GM21723 (cell line): ENCODE measurements around the gene CCL4.
A peak's percentile ranks its signal among the peaks of the same experiment; 100 is the strongest.
"Not testable (repeated sequence)": the region's sequence is repeated elsewhere in the genome, so short reads cannot be mapped to it uniquely, and the experiment has no call there.

Source experiments
- ATAC-seq: cut with Tn5 transposase; IDR thresholded peaks from one replicate; pipeline ENCODE4 v1.9.1; 2021; ENCODE audit warnings: mild to moderate bottlenecking, moderate library complexity; ENCODE audit not compliant: unreplicated experiment

CCL4 gene

DNA sequence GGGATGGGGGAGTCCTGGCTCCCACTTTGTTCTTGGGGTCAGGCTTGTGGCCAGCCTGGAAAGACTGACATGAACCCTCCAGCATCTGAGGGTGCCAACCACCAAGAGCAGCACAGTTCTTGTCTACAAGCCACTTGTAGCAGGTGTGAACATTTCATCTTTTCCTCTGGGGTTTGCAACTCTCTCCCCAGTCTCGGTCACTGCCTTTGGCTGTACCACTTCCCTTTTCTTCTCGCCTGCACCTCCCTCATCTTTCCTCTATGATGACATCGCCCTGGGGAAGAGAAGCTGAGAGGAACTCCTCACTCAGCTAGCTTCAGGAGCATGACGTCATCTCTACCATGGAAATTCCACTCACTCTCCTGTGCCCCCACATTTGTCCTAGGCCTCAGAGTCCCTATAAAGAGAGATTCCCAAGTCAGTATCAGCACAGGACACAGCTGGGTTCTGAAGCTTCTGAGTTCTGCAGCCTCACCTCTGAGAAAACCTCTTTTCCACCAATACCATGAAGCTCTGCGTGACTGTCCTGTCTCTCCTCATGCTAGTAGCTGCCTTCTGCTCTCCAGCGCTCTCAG, at the start of gene CCL4:
Gene CCL4 (plus strand): TSS at position 427 of the 575 bp plus-strand sequence. CDS start 79 bp downstream, at position 506.
- ATAC-seq, result peak; percentile 82

DNA sequence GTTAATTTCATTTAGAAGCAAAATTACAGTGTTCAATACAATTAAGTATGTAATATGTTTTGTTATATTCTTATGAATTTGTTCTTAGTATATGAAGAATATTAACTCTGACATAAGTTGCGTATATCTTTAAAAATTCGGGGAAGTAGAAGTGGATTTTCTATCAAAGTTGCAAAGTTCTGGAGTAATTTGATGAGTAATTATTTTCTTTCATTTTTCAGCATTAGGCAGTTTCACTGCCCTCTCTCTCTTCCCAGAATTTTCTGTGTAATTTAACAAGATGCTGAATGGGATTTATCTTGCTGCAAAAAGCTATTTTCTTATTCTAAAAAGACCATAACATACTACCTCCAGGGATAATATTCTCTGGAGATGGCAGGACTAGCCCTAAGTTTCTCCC, 48.5 kb upstream of the CCL4 start:
- no peak for ATAC-seq

DNA sequence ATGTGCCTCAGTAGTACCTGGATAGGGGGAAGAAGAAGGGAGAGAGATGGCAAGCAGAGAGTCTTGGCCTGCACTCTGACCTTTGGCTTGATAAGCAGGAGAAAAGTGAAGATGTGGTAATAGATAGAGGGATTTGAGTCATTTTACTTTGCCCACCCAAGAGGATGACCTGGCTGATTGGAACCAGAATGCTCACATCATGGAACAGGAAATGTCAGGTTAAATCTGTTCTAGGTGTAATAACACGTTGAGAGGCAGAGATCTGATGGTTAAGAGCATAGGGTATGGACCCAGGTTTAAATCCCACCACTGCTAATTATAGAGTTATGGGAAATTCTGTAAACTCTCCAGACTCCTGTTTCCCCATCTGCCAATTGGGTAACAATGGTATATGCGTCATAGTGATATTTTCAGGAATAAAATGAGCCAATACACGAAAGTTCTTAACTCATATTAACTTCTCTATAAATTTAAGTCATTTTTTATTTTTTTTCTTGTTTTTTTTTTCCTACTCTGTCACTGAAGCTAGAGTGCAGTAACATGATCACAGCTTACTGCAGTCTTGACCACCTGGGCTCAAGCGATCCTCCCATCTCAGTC, 47.6 kb upstream of the CCL4 start:
- no peak for ATAC-seq

DNA sequence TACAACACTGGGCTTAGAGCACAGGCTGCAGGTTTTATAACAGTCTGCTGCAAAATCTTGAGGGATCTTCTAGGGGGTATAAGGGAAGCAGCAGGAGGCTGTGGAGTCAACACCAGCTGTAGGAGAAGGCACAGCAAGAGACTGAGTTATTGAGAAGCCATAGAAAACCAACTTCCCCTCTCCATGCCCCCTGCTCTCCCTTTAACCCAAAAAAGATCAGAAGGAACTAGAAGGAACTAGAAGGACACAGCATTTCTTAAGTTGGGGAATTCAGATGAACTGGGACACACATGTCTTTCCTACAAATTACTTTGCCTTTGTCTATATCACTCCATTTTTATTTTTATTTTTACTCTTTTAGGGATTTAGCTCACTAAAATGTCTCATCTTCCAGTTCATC, 45.7 kb upstream of the CCL4 start:
- ATAC-seq, result no peak

DNA sequence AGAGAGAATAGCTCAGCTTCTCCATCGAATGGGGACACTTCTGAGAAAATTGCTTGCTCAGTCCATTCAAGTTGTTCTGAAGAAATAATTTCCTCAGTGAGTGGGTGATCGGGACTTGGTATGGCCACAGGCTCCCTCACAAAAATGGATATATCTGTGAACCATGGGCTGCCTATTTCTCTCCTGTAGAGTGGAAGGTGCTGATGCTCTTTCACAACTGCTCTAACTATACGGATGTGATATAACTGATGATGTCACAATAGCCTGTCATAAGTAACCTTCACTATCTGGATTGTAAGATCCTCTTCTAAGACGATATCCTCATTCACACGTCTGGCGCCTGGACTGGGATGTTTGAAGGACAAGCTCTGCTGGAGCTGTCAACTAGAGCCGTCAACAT, 44.2 kb upstream of the CCL4 start:
- no peak for ATAC-seq

DNA sequence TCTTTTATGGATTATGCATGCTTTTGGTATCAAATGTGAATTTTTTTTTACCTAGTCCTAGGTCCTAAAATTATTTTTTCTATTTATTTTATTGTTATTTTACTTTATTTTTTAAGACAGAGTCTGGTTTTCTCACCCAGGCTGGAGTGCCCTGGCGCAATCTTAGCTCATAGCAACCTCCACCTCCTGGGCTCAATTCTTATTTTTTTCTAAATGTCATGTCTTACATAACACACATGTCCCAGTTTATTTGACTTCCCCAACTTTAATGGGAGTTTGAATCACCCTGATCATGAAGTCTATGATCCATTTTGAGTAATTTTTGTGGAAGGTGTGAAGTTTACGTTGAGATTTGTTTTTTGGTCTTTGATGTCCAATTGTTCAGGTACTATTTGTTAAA, 42.8 kb upstream of the CCL4 start:
- ATAC-seq, result no peak

DNA sequence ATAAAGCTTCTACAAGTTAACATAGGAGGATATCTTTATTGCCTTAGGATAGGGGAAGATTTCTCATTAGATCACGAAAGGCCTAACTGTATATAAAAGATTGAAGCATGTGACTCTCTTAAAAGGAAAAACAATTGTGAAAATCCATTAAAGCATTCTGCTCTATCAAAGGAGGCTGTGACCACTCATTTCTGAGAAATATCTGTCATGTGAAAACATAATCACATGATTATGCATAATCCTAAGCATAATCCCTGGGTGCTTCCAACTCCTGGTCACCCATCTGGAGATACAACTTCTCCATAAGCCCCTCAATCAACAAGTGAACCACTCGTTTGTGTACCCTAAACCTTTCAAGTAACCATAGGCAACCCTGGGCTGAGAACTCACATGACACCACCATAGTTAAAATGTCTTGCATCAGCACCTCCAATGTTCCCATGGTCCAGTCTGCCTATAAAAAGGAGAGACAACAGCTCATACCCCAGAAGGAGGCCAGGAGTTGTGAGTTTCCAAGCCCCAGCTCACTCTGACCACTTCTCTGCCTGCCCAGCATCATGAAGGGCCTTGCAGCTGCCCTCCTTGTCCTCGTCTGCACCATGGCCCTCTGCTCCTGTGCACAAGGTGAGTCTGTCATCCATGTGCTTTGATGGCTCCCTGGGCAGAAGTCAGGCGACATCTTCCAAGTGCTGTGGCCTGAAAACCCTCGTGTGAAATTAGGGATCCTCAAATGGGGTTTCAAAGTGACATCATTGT, 39.7 kb upstream of the CCL4 start, which contains the start of gene CCL18:
Gene CCL18 (plus strand): TSS at position 487 of the 756 bp plus-strand sequence. CDS start 71 bp downstream, at position 558.
- no peak for ATAC-seq

DNA sequence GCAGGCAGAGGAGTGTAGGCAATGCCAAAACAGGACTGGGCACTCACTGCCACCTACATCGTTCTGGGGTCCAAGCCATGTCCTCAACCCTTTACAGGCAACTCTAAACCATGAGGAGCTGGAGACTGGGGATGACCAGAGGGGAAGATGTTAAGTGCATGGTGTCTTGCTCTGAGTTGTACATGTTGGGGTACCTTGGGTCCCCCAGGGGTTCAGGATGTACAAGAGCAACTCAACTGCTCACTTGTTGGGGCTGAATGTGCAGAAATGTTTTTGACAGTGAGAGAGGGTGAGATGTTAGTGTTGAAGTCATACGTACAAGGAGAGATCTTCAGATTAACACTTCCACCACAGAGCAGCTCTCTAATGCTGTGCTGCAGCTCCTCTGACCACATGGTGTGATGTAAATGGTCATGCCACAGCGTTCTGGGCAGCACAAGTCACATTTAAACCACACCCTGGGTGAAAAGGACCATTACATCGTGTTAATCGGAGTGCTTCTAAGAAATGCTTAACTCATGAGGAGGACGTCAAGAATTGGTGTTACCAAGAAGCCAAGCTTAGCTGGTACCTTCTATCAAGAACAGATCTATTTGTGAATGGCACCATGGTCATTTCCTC, 37.2 kb upstream of the CCL4 start:
- ATAC-seq, result no peak

DNA sequence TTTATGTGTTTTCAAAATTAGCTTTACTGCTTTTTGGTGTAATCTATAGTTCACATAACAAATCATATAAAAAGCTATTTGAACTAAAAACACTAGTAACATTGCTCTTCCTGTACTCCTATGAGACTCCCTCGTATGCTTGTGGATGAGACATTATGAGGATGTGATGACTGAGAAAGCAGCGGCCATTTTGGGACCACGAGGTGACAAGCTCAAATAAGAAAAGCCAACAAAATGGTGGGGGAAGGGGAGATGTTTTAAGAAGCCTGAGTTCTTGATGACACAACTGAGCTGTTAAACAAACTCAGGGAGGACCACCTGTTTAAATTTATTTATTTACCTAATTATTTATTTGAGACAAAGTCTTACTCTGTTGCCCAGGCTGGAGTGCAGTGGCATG, 35.1 kb upstream of the CCL4 start:
- ATAC-seq, result no peak

DNA sequence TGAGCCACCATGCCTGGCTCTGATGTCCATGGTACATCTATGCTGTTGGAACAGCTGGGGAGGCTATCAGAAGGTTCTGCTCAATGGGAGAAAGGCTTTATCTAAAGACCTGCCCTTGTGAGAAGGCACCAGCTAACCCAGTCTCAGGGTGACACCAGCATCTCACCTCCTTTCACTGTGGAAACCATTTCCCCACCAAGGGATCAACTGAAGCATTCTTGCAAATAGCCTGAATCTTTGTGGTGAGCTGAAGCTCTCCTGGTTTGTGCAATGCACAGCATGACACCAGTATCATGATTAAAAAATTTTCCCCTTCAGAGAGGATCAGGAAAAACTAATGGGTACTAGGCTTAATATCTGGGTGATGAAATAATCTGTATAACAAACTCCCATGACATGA, 34.5 kb upstream of the CCL4 start:
- no peak for ATAC-seq

DNA sequence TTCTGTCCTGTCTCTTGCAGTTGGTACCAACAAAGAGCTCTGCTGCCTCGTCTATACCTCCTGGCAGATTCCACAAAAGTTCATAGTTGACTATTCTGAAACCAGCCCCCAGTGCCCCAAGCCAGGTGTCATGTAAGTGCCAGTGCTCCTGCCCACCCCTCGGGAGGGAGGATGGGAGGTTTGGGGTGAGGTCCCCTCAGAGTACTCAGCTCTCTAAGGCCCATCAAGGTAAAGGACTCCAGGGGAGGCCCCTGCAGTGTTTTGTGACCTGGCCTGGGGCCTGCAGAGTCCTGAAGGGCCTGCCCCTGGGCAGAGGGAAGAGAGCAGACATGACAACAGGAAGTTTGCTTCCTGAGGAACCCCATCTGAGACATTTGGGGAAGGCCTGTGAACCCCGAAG, 33.2 kb upstream of the CCL4 start:
- ATAC-seq, result no peak

DNA sequence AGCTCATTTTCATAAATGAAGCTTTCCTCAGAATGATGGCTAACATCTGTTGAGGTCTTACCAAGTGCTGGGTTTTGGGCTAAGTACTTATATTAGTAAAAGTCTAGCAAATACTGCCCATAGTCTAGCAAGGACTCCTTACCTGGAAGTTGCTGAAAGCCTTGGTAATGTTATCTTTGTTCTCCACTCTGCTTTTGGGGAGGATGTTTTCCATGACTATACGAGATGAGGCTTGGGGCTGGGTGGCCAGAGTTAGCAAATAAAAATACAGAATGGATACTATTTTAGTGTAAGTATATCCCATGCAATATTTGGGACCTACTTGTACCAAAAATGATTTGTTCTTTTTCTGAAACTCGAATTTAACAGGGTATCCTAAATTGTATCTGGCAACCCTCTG, 31.9 kb upstream of the CCL4 start:
- no peak for ATAC-seq

DNA sequence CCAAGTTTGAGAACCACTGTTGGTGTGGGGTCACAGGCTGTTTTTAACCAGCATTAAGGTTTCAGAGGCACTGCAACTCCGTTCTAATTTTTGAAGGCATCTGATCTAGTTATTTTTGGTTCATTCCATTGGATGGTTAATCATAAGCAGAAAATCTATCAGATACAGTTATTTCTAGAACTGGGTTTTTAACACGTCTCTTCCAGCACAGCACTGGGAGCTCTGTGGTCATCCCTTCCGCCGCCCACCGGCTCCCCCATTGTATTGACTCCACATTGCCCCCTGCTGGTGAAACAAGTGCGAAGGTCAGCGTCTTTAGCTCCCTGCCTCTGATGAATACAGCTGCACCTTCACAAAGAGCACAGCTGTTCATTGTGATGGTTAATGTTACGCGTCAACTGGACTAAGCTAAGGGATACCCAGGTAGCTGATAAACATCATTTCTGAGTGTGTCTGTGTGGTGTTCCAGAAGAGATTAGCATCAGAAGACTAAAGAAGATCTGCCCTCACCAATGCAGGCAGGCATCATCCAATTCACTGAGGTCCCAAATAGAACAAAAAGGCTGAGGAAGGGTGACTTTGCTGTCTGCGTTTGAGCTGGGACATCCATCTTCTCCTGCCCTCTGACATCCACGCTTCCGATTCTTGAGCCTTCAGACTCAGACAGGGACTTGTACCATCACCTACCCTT, 31.1 kb upstream of the CCL4 start:
- no peak for ATAC-seq

DNA sequence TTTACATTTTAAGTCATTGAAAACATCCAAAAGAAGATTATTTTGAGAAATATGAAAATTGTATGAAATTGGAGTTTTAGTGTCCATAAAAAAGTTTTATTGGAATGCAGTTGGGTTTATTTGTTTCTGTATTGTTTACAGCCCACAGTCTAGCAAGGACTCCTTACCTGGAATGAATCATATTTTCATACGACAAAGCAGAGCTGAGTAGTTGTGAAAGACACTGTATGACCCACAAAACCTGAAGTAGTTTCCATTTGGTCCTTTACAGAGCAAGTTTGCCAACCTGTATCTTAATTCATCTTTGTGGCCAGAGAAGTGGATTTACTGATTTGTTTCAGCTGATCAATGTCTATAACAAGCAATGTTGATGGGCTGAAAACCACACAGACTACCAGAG, 29.3 kb upstream of the CCL4 start:
- peak; percentile 49 for ATAC-seq

DNA sequence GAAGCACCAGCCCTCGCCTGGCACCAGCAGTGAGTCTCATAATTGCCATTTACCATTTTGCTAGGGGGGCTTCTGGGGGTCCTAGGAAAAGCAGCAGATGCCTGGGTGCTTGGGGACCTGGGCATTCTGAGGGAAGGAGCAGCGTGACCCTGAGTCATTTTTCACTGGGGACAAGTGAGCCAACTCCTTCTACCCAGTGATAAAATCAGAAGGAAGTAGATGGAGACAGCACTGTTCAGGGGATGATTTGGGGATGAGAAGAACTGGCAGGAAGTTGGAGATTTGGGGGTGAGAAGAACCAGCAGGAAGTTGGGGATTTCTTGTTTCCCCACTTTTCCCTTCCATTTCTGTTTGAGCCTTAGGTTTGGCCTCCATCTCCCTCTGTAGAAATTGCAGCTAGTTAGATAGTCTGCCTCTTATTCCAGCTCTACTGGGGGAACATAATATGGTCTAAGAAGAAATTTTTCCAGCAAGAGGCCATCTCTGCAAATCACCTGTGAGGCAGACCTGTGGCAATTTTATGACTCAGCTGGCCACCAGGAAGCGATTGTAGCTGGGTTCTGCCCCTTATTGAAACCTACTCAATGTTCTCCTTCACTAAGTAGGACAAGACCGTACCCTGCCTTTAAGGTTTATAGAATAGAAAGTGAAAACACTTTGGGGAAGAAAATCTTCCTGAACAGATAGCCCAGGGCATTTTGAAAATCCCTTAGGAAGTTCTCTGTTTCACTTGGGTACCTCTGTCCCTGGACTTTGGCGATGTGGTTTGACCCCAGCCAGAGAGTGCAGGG, 21.8 kb upstream of the CCL4 start:
- peak; percentile 41 for ATAC-seq

DNA sequence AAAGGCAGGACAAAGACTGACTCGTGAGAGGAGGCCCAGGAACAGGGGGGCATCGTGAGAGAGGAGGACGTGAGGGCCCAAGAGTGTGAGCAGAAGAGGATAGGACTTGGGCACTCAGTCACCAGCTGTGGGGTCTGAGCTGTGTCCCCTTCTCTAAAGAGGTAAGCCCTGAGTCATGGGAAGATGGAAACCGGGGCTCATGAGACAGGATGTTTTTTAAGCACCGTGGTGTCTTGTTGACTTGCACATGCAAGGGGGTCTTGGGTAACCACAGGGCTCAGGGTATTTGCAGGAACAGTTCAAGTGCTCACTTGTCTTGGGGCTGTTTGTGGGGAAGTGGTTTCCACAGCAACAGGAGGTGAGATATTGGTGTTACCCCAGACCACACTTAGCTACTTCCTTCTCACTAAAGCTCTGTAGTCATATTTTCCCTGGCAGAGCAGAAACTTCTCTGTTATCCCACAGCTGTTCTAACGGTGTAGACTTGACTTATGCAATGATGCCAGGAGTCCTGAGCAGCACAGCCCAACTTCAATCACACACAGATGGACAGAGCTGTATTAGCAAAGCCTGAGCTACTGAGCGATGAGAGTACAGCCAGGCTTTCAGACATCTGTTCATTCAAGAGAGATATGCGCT, 21.0 kb upstream of the CCL4 start:
- peak; percentile 59 for ATAC-seq

DNA sequence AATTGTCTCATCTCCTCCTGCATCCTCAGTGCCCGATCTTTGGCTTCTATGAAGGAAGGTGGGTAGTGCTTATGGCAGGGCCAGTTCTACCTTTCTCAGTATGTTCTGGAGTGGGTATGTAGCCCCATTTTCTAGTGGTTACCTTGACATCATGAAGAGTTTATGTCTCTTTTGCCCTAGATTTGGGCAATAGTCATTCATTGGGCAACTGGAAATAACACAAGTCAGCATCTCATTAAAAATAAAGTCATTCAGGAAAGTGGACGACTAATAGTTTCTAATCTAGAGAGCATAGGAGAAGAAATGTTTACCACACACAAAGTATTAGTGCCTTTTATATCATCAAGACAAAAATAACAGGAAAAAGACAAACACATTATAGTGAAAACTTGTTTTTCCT, 19.9 kb upstream of the CCL4 start:
- ATAC-seq, result not testable (repeated sequence)

DNA sequence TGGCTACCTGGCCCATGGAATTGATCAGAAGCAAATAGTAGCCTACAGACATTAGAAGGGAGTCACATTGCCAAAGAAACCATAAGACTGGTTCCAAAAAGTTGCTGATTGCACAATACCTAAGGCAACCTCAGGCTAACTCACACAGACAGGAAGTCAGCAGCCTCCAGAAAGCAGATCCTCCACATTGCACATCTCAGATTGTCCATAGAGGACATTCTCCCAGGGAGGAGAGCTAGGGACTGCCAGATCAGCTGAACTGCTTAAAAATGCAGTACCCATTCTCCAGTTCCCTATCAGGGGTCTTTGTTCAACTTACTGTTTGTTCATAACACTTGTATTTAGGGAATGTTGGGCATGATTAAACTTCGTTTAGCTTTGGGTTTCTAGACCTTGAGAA, 17.9 kb upstream of the CCL4 start:
- no peak for ATAC-seq

DNA sequence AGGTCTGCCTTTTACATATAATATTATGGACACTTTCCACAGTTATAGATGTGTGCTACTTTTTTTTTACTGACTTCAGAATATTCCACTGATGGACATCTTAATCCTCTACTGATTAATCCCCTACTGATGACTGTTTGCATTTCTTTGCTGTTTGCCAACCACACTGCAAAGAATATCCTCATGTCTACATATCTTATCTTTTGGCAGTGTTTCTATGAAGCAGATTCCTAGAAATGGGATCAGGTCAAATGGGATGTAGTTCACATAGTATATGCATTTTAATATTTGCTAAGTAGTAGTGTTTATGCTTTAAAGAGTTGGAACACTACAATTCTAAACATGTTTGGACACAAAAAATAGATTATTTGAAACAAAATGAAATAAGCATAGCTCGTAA, 16.8 kb upstream of the CCL4 start:
- no peak for ATAC-seq

DNA sequence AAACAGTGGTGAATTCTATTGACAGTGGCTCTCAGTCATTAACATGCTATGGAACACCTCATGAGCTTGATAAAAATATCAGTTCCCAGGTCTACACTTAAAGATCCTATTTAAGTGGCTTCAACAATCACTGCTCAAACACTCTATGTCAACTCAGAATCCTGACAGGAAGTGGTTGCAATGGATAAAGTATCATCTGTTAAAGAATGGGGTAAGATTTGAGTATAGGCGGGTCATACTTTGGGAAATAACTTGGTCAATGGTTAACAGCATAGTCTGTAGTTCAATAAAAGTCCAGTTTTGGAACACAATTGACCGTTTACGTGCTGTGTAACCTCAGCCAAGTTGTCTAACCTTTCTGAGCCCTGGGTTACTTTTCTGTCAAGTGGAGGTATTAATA, 16.2 kb upstream of the CCL4 start:
- ATAC-seq, result not testable (repeated sequence)
